Endometrium (tissue), 2 donors: ENCODE data around the gene NOSTRIN.
"Not testable (repeated sequence)": the region's sequence is repeated elsewhere in the genome, so short reads cannot be mapped to it uniquely, and the experiment has no call there.

Experiments
- FAIRE-seq: peaks from 2 replicates; lab custom pipeline; 2012; peaks lifted over from hg19 to GRCh38; lab: Jason Lieb, UNC
- donor health status: control.
- donor health status: control.

NOSTRIN gene, protein sequence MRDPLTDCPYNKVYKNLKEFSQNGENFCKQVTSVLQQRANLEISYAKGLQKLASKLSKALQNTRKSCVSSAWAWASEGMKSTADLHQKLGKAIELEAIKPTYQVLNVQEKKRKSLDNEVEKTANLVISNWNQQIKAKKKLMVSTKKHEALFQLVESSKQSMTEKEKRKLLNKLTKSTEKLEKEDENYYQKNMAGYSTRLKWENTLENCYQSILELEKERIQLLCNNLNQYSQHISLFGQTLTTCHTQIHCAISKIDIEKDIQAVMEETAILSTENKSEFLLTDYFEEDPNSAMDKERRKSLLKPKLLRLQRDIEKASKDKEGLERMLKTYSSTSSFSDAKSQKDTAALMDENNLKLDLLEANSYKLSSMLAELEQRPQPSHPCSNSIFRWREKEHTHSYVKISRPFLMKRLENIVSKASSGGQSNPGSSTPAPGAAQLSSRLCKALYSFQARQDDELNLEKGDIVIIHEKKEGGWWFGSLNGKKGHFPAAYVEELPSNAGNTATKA

DNA sequence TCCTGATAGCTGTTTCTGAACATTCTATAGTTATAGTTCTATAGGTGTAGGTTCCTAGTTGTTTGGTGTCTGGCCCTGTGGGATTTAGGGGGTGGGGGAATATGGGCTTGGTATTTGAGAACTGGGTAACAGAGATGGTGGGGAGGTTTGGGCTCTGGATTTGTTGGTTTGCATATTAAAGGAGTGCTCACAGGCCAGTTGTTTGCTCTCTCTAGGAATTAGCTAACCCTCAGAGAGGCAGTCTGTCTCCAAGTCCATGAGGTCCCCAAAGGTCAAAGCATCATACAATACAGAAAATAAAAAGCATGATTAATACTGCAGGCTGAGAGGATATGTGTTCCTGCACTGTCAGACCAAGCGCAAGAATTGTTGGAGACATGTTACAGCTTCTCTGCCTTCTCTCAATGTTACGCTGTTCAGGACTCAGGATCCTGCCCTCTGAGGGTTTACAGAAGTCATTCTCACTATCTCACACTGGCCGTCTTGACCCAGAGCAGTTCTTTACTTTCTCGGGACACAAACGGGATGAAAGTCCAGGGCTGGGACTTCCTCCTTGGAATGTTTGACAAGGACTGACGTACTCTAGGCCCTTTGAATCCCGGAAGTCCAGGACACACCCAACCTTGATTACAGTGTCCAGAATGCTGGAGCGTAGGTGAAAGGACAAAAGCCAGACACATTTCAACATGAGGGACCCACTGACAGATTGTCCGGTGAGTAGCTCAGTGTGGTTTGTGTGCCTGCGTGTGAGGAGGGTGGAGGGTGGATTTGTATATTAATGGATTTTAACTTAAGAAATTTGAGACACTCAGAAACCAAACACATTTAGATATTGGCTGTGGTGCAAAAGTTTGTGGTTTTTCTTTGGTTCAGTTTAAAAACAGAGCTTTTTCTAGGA is at the start of gene NOSTRIN:
NOSTRIN (plus strand) TSS at position 677 of the 898 bp plus-strand sequence; CDS start at position 687, 10 bp downstream.
- FAIRE-seq, result no peak

DNA sequence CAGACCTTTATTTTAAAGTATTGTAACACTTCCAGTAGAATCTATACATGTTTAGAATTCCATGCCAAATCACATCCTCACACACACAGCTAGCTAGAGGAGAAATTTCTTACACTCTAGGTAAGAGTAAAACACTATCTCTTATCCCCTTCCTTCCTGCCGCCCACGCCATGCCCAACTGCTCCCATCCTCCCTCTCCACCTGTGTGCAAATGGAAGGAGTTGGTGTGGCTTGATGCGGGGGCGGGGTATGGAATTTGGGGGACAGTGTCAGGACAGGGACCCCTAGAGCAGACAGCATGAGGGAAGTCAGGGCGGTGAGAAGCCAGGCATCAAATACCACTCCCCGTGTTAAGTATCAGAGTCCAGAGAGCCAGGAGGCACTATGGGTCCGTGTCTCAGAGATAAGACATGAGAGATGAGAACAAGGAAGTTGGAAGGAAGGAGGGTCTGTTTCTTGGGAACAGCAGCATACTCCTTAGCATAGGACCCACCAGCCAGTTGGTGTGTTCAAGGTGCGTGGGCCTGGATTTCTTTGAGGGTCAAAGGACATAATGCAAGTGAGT is 48.6 kb upstream of the NOSTRIN start:
- FAIRE-seq, result no peak

DNA sequence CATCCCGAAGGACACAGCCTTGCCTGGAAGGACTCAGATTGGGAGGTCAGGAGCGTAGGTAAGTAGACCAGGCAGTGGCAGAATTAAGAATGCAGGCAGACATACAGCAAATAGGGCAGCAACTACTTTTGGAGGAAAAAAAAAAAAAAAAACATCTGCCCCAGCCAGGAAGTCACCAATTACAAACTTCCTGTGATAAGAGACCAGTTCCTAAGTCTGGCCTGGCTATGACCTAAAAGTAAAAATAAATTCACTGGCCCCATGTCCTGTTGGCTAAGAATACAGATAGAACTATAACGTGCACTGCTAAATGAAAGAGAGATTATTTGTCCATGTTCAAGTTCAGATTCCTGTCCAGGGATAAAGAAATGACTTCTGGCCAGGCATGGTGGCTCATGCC is 45.2 kb upstream of the NOSTRIN start:
- no peak for FAIRE-seq

DNA sequence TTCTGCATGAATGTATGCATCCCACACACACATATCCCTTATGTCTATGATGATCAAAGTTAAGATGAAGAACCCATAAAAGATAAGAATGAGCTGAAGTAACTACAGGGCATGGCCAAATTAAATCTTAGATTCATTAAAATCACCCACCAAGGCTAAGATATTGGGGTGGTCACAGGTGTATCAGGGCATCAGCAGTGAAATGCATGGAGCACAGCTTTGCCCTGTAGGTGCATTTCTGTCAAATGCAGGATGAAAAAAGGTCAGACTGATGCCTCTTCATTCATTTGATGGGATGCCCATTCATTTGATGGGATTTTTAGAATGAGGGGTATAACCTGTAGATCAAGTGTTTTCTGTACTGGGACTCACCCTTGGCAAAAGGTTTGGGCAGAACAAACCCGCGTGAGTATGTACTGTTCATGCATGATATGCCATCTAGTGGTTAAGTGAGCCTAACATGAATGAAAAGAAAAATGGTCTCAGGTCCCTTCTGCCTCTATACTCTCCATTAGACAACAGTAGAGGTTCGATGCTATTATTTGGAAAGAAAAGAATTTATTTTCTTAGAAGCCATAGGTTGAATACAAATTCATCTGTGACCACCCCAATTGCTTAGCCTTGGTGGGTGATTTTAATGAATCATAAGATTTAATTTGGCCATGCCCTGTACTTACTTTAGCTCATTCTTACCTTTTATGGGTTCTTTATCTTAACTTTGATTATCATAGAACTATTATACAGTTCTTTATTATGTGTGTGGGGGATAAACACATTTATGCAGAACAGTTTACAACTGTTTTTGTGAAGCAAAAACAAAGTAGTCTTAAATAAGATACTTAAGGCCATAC is 43.2 kb upstream of the NOSTRIN start:
- FAIRE-seq, result peak; percentile 73

DNA sequence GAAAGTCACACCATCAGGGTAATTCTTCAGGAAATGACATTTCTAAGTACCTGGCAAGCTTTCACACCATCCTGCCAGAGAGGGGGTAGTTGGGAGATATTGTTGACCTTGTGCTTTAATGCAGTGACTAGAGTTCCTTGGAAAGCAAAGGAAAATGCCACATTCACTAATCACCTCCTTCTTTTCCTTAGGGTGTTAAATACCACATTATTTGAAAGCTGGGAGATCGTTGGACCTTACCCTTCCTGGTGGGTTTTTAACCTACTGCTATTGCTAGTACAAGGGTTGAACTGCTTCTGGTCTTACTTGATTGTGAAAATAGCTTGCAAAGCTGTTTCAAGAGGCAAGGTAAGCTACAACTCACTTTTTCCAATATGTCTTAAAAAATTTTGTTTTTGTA is 37.0 kb upstream of the NOSTRIN start:
- no peak for FAIRE-seq

DNA sequence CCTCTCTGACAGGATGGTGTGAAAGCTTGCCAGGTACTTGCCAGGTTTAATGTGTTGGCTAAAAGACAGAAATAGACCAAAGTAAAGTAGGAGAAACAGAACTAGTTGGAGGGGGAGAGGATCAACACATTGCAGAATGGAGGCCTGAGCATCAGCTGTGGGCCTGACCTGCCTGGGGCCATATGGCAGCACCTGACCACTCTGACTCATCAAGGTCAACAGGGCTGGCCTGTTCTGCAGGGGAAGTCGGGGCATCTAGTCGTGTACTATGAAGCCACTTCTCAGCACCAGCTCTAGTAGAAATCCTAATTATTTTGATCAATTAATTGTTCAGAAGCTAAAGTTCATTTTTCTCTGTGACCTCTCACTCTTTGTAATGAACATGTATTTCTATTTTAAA is 35.8 kb upstream of the NOSTRIN start:
- FAIRE-seq, result no peak

DNA sequence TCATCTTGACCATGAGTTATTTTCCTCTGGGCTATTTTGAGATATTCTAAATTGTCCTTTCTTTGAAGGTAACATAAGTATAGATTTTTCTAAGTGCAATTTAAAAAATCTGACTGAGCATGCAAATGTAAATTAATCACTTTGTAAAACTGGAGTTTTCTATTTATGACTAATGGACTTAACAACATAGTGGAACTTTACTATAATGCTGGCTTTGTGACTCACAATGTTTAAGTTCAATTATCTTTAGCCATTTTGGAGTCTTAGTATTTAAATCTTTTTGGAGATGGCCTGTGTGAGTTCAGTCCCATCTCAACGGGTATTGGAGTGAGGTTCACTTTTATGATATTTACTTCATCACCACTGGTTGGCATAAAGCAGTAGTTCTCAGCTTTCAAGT is 35.2 kb upstream of the NOSTRIN start:
- FAIRE-seq, result no peak

DNA sequence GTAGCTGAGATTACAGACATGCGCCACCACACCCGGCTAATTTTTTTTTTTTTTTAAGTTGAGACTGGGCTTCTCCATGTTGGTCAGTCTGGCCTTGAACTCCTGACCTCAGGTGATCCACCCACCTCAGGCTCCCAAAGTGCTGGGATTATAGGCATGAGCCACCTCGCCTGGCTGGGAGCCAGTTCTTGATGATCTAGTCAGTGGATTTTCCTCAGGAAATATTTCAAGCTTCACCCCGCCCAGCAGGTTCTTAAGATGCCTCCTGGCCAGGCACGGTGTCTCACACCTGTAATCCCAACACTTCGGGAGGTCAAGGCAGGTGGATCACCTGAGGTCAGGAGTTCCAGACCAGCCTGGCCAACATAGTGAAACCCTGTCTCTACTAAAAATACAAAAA is 34.1 kb upstream of the NOSTRIN start:
- not testable (repeated sequence) for FAIRE-seq

DNA sequence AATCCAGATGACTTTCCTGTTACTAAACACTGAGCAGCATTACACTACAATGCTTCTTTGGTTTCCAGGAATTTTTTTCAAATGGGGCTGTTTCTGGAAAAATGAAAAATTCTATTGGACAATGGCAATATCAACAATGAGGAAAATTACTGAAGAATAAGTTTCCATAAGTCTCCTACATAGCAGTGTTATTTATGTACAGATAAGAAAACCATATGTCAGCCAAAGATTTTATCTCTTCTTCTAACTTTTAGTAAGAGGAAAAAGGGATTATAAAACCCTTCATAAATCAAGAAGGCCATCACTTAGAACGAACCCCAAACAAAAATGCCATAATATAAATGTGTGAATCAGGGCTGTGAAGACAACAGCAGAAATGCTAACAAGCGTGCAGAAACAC is 31.6 kb upstream of the NOSTRIN start:
- peak; percentile 61 for FAIRE-seq

DNA sequence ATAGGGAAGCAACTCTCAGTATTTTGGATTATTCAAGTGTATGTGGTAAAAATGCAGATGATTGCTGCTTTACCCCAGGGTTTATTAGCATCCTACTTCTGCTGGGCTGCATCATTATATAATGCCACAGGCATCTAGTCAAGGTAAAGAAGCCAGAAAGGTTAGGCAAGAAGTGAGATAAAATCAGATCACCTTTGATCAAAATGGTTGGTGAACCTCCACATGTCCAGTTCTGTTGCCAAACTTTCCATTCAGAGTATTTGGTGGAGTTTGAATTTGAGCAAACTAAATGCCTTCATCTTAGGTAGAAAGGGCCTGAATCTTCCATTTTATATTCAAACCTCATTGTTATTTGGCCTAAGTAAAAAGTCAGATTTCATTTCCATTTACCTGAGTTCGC is 29.7 kb upstream of the NOSTRIN start:
- FAIRE-seq, result no peak

DNA sequence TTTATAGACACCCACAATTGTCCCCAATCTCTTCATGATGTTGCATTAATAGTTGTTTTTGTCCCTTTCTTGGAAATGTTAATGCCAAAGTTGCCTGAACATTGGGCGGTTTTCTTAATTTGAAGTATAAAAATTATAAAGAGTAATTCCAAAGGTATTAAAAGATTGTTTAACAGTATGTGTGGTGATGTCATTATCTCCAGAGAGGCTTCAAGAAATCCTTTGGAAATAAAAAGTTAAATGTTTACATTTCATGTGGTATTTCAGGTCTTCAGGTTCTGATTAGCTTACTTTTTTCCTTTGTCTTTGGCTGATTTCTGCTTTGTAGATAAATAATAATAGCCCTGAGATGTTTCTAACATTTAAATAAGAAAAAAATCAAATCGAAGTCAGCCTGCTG is 29.3 kb upstream of the NOSTRIN start:
- FAIRE-seq, result no peak

DNA sequence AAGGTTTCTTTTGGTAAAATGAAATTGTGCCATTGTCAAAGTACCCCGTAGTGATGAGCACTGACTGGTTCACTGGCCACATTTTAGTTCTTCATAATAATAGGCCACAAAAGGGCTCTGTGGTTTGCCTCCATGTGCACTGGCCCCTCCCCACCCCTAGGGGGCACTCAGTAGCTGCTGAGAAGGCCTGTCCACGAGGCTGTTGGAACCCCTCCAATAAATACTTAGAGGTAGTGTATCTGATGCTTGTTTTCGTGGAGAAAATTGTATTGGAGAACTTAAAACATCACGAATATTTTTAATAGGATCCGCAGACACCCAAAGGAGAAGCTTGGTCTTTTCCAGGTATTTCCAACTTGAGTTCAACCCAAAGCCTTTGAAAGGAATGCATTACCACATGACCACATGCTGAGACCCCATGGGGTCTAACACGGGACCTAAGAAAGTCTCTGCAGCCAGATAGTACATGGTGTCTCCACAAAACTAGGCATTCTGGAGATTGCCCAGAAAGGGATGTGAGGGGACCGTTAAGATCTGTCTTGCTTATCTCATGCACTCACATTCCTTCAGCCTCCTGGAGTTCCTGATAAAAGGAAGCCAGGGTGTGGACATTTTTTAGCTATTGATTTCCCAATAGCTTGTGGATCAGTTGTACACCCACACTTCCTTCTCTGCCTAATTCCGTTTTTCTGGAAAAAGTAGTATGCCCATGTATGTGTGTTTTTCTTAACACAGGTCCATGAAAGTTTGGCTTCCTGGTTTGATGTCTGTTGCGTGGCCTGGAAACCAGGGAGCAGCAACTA is 28.5 kb upstream of the NOSTRIN start:
- FAIRE-seq, result no peak

DNA sequence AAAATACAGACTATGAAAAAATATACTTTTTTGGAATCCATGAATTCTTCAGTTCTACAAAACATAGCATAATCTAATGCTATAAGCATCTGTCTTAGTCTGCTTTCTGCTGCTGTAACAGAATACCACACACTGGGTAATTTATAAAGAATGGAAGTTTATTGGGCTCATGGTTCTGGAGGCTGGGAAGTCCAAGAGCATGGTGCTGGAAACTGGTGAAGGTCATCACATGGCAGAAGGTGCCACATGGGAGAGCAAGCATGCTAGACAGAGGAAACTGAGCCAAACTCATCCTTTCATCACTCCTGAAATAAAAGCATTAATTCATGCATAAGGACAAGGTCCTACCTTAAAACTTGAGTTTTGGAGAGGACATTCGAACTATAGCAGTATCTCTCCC is 26.6 kb upstream of the NOSTRIN start:
- FAIRE-seq, result no peak

DNA sequence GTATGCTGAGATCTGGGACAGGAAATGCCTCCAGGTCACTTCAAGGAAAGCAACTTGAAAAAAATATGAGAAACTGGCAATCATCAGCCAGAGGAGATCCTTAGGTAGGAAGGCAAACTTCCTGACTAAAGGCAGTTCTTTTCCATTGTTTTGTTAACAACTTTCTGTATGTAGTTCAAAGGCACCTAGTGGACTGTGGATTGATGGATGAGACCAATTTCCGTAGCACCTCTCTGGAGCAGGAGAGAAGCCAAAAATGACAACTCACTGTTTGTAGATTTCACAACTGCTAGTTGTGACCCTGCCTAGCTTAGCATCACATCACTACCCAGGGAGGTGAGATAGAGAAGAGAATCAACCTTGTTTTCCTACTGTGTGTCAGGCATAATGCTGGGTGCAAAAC is 21.8 kb upstream of the NOSTRIN start:
- no peak for FAIRE-seq

DNA sequence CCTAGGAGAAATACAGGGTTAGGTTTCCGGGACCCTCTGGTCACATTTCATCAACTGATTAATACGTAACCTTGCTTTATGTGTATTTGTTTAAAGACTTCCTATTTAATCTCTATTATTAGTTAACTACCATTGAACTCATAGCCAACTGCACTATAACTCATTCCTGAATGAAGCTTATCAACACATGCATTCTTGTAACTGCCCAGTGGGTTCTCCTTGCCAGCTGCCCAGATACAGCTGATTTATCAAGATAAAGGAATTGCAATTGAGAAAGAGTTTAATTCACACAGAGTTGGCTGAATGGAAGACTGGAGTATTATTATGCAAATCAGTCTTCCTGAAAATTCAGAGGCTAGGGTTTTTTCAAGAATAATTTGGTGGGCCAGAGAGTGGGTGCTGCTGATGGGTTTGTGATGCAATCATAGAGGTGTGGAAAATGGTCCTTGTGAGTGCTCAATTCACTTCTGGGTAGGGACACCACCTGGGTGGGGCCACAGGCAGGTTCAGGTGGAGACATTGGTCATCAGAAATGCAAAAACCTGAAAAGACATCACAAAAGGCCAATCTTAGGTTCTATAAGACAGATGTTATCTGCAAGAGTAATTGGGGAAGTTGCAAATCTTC is 21.1 kb upstream of the NOSTRIN start:
- no peak for FAIRE-seq

DNA sequence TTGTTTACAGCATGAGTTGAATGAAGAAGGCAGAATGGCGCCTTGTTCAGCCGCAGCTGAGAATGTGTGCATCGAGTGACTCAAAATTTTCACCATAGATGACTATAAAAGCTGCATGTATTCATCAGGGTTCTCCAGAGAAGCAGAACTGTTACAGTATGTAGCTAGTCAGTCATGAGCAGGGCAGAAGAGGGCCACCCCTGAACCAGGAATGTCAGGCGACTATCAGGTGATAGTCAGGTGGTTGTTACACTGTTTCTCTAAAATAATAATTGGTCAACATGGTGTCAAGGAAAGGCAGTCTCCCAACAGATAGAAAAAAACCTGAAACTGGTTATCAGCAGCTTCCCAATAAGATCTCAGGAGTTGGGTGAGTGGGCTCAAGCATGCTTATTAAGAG is 20.2 kb upstream of the NOSTRIN start:
- no peak for FAIRE-seq

DNA sequence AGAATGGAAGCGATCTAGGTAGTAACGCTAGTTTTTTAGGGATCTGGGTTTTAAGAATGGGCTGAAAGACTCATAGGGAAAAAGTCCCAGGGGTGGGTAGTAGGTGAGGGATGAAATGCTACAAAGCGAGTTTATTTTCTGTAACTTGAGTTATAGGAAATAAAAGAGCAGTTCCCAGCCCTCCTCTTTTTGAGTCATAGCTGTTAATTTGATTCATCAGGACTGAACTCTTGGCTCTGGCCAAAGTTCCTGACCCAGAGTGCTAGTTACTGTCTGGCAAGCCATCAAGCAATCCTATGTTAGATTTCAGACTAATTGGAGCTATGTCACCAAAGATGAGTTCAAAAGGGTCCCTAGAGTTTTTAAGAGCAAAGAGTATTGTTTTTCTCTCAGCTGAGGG is 17.4 kb upstream of the NOSTRIN start:
- FAIRE-seq, result no peak

DNA sequence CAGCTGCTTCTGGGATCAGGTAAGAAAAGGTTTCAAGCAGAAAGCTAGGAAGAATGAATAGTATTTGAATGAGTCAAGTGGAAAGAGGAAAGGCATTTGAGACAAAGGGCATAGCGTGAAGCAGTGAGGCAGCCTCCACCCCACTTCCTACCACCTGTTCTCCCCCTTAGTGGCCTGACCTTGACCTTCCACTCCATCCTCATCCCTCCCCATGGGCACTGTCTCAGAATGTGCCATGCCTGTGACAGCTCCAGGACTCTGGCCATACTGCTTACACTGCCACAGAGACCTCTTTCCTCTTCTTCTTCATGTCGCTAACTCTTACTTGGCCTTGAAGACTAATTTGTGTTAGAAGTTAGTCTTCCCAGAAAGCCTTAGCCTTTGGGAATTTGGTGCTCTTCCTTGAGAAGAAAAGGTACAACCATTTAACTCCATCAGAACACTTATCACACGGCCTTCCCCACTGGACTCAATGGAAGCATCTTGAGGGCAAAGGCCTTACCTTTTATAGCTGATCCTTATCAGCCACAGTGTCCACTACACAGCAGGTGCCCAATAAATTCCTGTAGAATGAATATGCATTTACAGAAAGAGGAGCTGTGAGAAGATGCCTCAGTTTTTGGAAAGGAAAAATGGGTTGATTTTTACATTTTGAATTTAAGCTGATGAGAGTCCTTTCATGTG is 15.2 kb upstream of the NOSTRIN start:
- FAIRE-seq, result no peak

DNA sequence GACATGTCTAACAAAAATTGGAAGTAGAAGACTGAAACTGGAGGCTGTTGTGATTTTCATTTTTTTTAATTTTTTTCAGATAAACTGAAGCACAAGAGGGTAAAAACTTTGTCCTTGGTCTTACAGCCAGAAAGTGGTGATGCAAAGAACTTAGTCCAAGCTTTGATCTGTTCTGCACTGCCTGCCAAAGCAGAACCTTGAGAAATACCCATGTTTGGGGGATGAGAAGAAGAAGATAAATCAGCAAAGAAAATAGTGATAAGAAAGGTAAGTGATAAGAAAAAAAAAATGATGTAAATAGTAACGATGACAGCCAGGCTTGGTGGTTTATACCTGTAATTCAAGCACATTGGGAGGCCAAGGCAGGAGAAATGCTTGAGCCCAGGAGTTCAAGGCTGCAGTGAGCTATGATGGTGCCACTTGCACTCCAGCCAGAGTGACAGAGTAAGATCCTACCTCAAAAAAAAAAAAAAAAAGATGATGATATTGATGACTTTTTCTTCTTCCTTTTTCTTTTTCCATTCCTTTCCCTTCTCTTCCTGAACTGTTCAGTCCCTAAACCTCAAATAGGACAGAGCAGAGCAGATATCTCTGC is 14.6 kb upstream of the NOSTRIN start:
- FAIRE-seq, result no peak
